Measurements from ENCODE around the gene IL25. TPM values are rescaled to one million over a fixed set of nuclear protein-coding genes. Genes with fewer than 3 reads are reported as not detected.

Gene IL25
- total RNA-seq, 1 donor from 2014 or later = not detected

- ATAC-seq (ENCODE audit: low read depth) = no peak
- no peak for TF ChIP-seq CTCF (IDR thresholded peaks at IDR 0.05)
- peaks cover 47% of the 10 kb centered on the region for H3K27me3 Mint-ChIP-seq
- ChIA-PET POLR2A (no interaction called here), CTCF (no interaction called here)
- H3K9me3 Mint-ChIP-seq = no peaks in the 10 kb centered on the region
- intact Hi-C loops (cut with micrococcal nuclease) = no loop called here
- H3K36me3 Mint-ChIP-seq (ENCODE audit: low read depth) = no peaks in the 10 kb centered on the region
- H3K4me3 Mint-ChIP-seq = no peak overlapping the region
- peaks cover 9% of the 10 kb centered on the region for H3K4me1 Mint-ChIP-seq
- no peak overlapping the region for H3K27ac Mint-ChIP-seq
- DNase-seq = no peak
Observed at GRCh38 chr14:23354990-23355389, 17.6 kb upstream of the IL25 start.

DNA sequence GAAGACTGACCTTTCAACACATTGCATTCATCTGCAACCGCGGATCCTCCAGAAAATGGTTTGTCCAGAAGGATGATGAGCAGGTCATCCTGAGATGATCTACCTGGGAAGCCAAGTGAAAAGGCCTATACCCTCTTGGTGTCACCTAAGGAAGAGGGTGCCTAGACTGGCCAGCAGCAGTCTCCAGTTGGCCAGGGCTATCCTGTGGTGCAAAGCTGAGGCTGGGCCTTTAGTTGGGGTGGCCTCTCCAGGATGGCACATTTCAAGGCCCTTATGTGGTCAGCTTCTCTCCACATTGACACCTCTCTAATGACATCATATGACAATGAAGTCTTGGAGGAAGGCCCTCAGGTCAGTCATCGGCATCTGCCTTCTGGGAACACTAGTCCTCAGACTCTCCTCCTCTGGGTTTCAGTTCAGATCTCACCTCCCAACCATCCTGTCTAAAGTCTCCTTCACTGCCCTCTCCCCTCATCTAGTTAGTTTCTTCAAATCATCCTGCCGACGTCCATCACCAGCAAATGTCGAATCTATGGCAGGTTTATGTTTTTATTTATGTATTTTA is 16.7 kb upstream of the IL25 start:
- no peaks in the 10 kb centered on the region for H3K36me3 Mint-ChIP-seq (ENCODE audit: low read depth)
- H3K4me3 Mint-ChIP-seq = no peak overlapping the region
- intact Hi-C loops (cut with micrococcal nuclease) = no loop called here
- no peak for ATAC-seq (ENCODE audit: low read depth)
- peaks cover 42% of the 10 kb centered on the region for H3K27me3 Mint-ChIP-seq
- ChIA-PET POLR2A (no interaction called here), CTCF (no interaction called here)
- H3K27ac Mint-ChIP-seq = no peak overlapping the region
- H3K9me3 Mint-ChIP-seq = no peaks in the 10 kb centered on the region
- no peak for DNase-seq
- H3K4me1 Mint-ChIP-seq = peaks cover 9% of the 10 kb centered on the region
- no peak for TF ChIP-seq CTCF (IDR thresholded peaks at IDR 0.05)

- intact Hi-C loops (cut with micrococcal nuclease) = no loop called here
- no peaks in the 10 kb centered on the region for H3K36me3 Mint-ChIP-seq (ENCODE audit: low read depth)
- CTCF ChIA-PET = no interaction called here
- no peak overlapping the region for H3K4me3 Mint-ChIP-seq
- POLR2A ChIA-PET = no interaction called here
- no peaks in the 10 kb centered on the region for H3K9me3 Mint-ChIP-seq
- ATAC-seq (ENCODE audit: low read depth) (no peak), DNase-seq (no peak)
- peaks cover 39% of the 10 kb centered on the region for H3K27me3 Mint-ChIP-seq
- H3K4me1 Mint-ChIP-seq = peaks cover 5% of the 10 kb centered on the region
- no peak for TF ChIP-seq CTCF (IDR thresholded peaks at IDR 0.05)
- H3K27ac Mint-ChIP-seq = no peak overlapping the region
Observed at GRCh38 chr14:23356662-23357061, 15.9 kb upstream of the IL25 start.

GRCh38 chr14:23357261-23357660 is 15.3 kb upstream of the IL25 start:
- DNase-seq = no peak
- Mint-ChIP-seq H3K4me3 (no peak overlapping the region), H3K27ac (no peak overlapping the region), H3K4me1 (peaks cover 5% of the 10 kb centered on the region), H3K36me3 (ENCODE audit: low read depth) (no peaks in the 10 kb centered on the region), H3K27me3 (peaks cover 40% of the 10 kb centered on the region), H3K9me3 (no peaks in the 10 kb centered on the region)
- no peak for TF ChIP-seq CTCF (IDR thresholded peaks at IDR 0.05)
- ChIA-PET CTCF (no interaction called here), POLR2A (no interaction called here)
- no peak for ATAC-seq (ENCODE audit: low read depth)
- intact Hi-C loops (cut with micrococcal nuclease) = no loop called here

DNA sequence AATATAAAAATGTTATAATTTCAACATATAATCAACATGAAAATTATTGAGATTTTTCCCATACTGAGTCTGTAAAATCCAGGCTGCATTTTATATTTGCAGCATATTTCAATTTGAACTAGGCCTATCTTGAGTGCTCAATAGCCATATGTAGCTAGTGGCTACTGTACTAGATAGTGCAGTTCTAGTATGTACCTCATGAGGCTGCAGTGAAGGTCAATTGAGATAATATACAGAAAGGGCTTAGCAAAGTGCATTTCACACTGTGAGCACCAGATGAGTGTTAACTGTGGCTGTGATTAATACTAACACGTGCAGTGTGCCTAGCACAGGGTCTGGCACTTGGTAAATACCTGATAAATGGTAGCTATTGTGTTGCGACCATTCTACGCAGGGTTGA is 14.6 kb upstream of the IL25 start:
- Mint-ChIP-seq H3K27me3 (peaks cover 38% of the 10 kb centered on the region), H3K36me3 (ENCODE audit: low read depth) (no peaks in the 10 kb centered on the region), H3K4me3 (no peak overlapping the region), H3K4me1 (peaks cover under 1% of the 10 kb centered on the region), H3K9me3 (no peaks in the 10 kb centered on the region), H3K27ac (no peak overlapping the region)
- ATAC-seq (ENCODE audit: low read depth) (no peak), DNase-seq (no peak)
- no peak for TF ChIP-seq CTCF (IDR thresholded peaks at IDR 0.05)
- intact Hi-C loops (cut with micrococcal nuclease) = no loop called here
- ChIA-PET CTCF (no interaction called here), POLR2A (no interaction called here)

Data from activated B cell treated with CpG ODN at 0.5 μM for 24 hours (primary cell).